HUES6 (cell line): ENCODE measurements around the gene KLHL26.
"Not testable (repeated sequence)": the region's sequence is repeated elsewhere in the genome, so short reads cannot be mapped to it uniquely, and the experiment has no call there.

ENCODE experiments used
- H3K27ac ChIP-seq: 2 replicates; pipeline ENCODE4 v1.7.0; 2013; ENCODE audit warnings: low read depth, mild to moderate bottlenecking, low read length, inconsistent platforms
- H3K27me3 ChIP-seq: 2 replicates; pipeline ENCODE4 v1.6.1; 2013; ENCODE audit warnings: low read length; ENCODE audit not compliant: control insufficient read depth, insufficient read depth
- H3K36me3 ChIP-seq: 2 replicates; pipeline ENCODE4 v1.6.1; 2013; ENCODE audit warnings: low read length; ENCODE audit not compliant: control insufficient read depth, insufficient read depth
- H3K4me1 ChIP-seq: 2 replicates; pipeline ENCODE4 v1.6.1; 2013; ENCODE audit warnings: low read length; ENCODE audit not compliant: control insufficient read depth, insufficient read depth
- H3K4me3 ChIP-seq: 2 replicates; pipeline ENCODE4 v1.5.1; 2013; ENCODE audit warnings: low read depth, low read length
- H3K9ac ChIP-seq: one replicate; pipeline ENCODE4 v1.6.1; 2013; ENCODE audit warnings: mild to moderate bottlenecking, low read length
- H3K9me3 ChIP-seq: 2 replicates; pipeline ENCODE4 v1.6.1; 2013; ENCODE audit warnings: low read depth, low read length; ENCODE audit not compliant: control insufficient read depth, insufficient read depth

KLHL26 gene

GRCh38 chr19:18593367-18594095 is 43.3 kb upstream of the KLHL26 start:
- no peaks in the 10 kb centered on the region for H3K9me3 ChIP-seq
- peak overlapping the region; percentile 45 for H3K9ac ChIP-seq
- H3K27ac ChIP-seq, result no peak overlapping the region
- peaks cover 8% of the 10 kb centered on the region; the same call in 1 of the 2 replicates for H3K27me3 ChIP-seq
- peaks cover 5% of the 10 kb centered on the region for H3K36me3 ChIP-seq
- H3K4me1 ChIP-seq, result peaks cover 40% of the 10 kb centered on the region
- peak overlapping the region; percentile 45 for H3K4me3 ChIP-seq

- peaks cover 5% of the 10 kb centered on the region for H3K36me3 ChIP-seq
- peaks cover 13% of the 10 kb centered on the region for H3K27me3 ChIP-seq
- H3K9ac ChIP-seq, result peak overlapping the region; percentile 38
- H3K4me1 ChIP-seq, result peaks cover 43% of the 10 kb centered on the region
- H3K27ac ChIP-seq, result peak overlapping the region; percentile 10; the same call in 1 of the 2 replicates
- H3K9me3 ChIP-seq, result no peaks in the 10 kb centered on the region
- H3K4me3 ChIP-seq, result peak overlapping the region; percentile 45
These were observed 42.6 kb upstream of the KLHL26 start for GRCh38 chr19:18594096-18594823.

- Histone ChIP-seq H3K27ac (no peak overlapping the region), H3K4me3 (peak overlapping the region; percentile 45), H3K36me3 (peaks cover 5% of the 10 kb centered on the region), H3K27me3 (peaks cover 20% of the 10 kb centered on the region), H3K4me1 (peaks cover 43% of the 10 kb centered on the region), H3K9ac (peak overlapping the region; percentile 38), H3K9me3 (no peaks in the 10 kb centered on the region)
These were observed 41.9 kb upstream of the KLHL26 start for GRCh38 chr19:18594824-18595373.

- Histone ChIP-seq H3K36me3 (peaks cover 5% of the 10 kb centered on the region), H3K9me3 (no peaks in the 10 kb centered on the region), H3K4me3 (no peak overlapping the region), H3K27me3 (peaks cover 22% of the 10 kb centered on the region), H3K4me1 (peaks cover 43% of the 10 kb centered on the region), H3K27ac (no peak overlapping the region), H3K9ac (no peak overlapping the region)
These were observed 41.4 kb upstream of the KLHL26 start for GRCh38 chr19:18595475-18595874.

GRCh38 chr19:18596752-18597157 is 40.1 kb upstream of the KLHL26 start:
- Histone ChIP-seq H3K9ac (no peak overlapping the region), H3K27me3 (peaks cover 32% of the 10 kb centered on the region), H3K9me3 (no peaks in the 10 kb centered on the region), H3K4me1 (peaks cover 38% of the 10 kb centered on the region), H3K4me3 (peak overlapping the region; percentile 38), H3K36me3 (no peaks in the 10 kb centered on the region; the same call in 1 of the 2 replicates), H3K27ac (no peak overlapping the region)

GRCh38 chr19:18597809-18598660 is 38.8 kb upstream of the KLHL26 start:
- Histone ChIP-seq H3K36me3 (no peaks in the 10 kb centered on the region), H3K27me3 (peaks cover 45% of the 10 kb centered on the region), H3K4me3 (no peak overlapping the region), H3K4me1 (peaks cover 36% of the 10 kb centered on the region), H3K9me3 (no peaks in the 10 kb centered on the region), H3K27ac (no peak overlapping the region), H3K9ac (no peak overlapping the region)

- Histone ChIP-seq H3K9ac (no peak overlapping the region), H3K36me3 (no peaks in the 10 kb centered on the region), H3K4me3 (no peak overlapping the region), H3K27me3 (peaks cover 59% of the 10 kb centered on the region), H3K27ac (no peak overlapping the region), H3K9me3 (no peaks in the 10 kb centered on the region), H3K4me1 (peaks cover 36% of the 10 kb centered on the region)
These were observed 37.3 kb upstream of the KLHL26 start for GRCh38 chr19:18599485-18599884.

GRCh38 chr19:18600692-18601397 is 36.0 kb upstream of the KLHL26 start:
- peaks cover 38% of the 10 kb centered on the region for H3K4me1 ChIP-seq

GRCh38 chr19:18601875-18602274 is 35.0 kb upstream of the KLHL26 start:
- peaks cover 74% of the 10 kb centered on the region for H3K27me3 ChIP-seq
- H3K27ac ChIP-seq, result no peak overlapping the region
- H3K9me3 ChIP-seq, result no peaks in the 10 kb centered on the region

More at GRCh38 chr19:18600692-18601397, 36.0 kb upstream of the KLHL26 start:
- H3K36me3 ChIP-seq, H3K4me3 ChIP-seq, H3K9me3 ChIP-seq, H3K9ac ChIP-seq, H3K27ac ChIP-seq: not testable (repeated sequence)
- H3K27me3 ChIP-seq, result peaks cover 67% of the 10 kb centered on the region

GRCh38 chr19:18603255-18603957 is 33.4 kb upstream of the KLHL26 start:
- Histone ChIP-seq H3K9me3 (no peaks in the 10 kb centered on the region), H3K36me3 (no peaks in the 10 kb centered on the region), H3K9ac (peak overlapping the region; percentile 35), H3K27me3 (peaks cover 88% of the 10 kb centered on the region), H3K4me3 (peak overlapping the region; percentile 58), H3K27ac (no peak overlapping the region), H3K4me1 (peaks cover 35% of the 10 kb centered on the region)

More at GRCh38 chr19:18601875-18602274, 35.0 kb upstream of the KLHL26 start:
- H3K9ac ChIP-seq, result no peak overlapping the region
- H3K4me1 ChIP-seq, result peaks cover 32% of the 10 kb centered on the region
- no peak overlapping the region for H3K4me3 ChIP-seq
- no peaks in the 10 kb centered on the region for H3K36me3 ChIP-seq
